Naive thymus-derived CD8-positive, alpha-beta T cell (primary cell): ENCODE data around the gene UGT1A6. TPM values are rescaled to one million over a fixed set of nuclear protein-coding genes. Genes with fewer than 3 reads are reported as not detected.
A peak's percentile ranks its signal among the peaks of the same experiment; 100 is the strongest.

Experiments used
- ATAC-seq, 2 donors: fragments of 150-1000 bp; cut with Tn5 transposase in 1 of 2; sonication (Bioruptor Pico), chemical (Tn5 transposase) in 1 of 2; 1 replicate in 1 of 2; 2 replicates in 1 of 2; pipeline ENCODE4 v1.10.0; 2021; ENCODE audit warnings: mild to moderate bottlenecking in 2 of 2, moderate library complexity in 2 of 2
- POLR2A ChIA-PET: fragments of 350-600 bp; sonication (Branson Sonifier 250); formaldehyde crosslinking; loops from one replicate; lab custom pipeline; 2021; ENCODE audit warnings: antibody characterized with exemption; lab: Charles Lee
- DNase-seq, 10 donors: peaks; one replicate each; pipeline versions ENCODE4 v3.0.0 to v3.0.0-alpha.2; 2020 to 2022
- H3K27ac Mint-ChIP-seq, 10 donors: one replicate each; pipeline ENCODE4 v1.8.0; 2020 to 2022; ENCODE audit warnings: mild to moderate bottlenecking in 10 of 10, mixed read lengths in 10 of 10, moderate library complexity in 4 of 10, inconsistent platforms in 1 of 10
- H3K27me3 Mint-ChIP-seq, 5 donors: one replicate each; pipeline ENCODE4 v1.8.0; 2021 to 2022; ENCODE audit warnings: mixed read lengths in 5 of 5
- H3K36me3 Mint-ChIP-seq, 3 donors: one replicate each; pipeline ENCODE4 v1.8.0; 2020 to 2022; ENCODE audit warnings: mixed read lengths in 3 of 3, mild to moderate bottlenecking in 2 of 3, inconsistent platforms in 1 of 3
- H3K4me1 Mint-ChIP-seq, 4 donors: one replicate each; pipeline ENCODE4 v1.8.0; 2021 to 2022; ENCODE audit warnings: mixed read lengths in 4 of 4
- H3K4me3 Mint-ChIP-seq, 10 donors: one replicate each; pipeline ENCODE4 v1.8.0; 2020 to 2022; ENCODE audit warnings: mild to moderate bottlenecking in 10 of 10, mixed read lengths in 10 of 10, moderate library complexity in 6 of 10, inconsistent platforms in 1 of 10
- H3K9me3 Mint-ChIP-seq, 9 donors: one replicate each; pipeline ENCODE4 v1.8.0; 2020 to 2022; ENCODE audit warnings: mixed read lengths in 9 of 9, mild to moderate bottlenecking in 3 of 9, inconsistent platforms in 1 of 9, moderate library complexity in 1 of 9
- polyA plus RNA-seq, 3 donors: library from polyadenylated mRNA; unstranded; fragments of 300-500 nt; fragmentation: Illumina TruSeq; gene quantifications; one replicate each; pipeline ENCODE4 v1.2.3, GENCODE V29; 2021
- total RNA-seq, 8 experiments: library from RNA in 2 of 8; stranded (reverse) in 2 of 8; gene quantifications; one replicate each; pipeline ENCODE4 v1.2.3 and lab custom pipeline; 2021 to 2026

UGT1A6 gene
- total and polyA plus RNA-seq, 5 experiments from 2014 or later, result not detected

DNA sequence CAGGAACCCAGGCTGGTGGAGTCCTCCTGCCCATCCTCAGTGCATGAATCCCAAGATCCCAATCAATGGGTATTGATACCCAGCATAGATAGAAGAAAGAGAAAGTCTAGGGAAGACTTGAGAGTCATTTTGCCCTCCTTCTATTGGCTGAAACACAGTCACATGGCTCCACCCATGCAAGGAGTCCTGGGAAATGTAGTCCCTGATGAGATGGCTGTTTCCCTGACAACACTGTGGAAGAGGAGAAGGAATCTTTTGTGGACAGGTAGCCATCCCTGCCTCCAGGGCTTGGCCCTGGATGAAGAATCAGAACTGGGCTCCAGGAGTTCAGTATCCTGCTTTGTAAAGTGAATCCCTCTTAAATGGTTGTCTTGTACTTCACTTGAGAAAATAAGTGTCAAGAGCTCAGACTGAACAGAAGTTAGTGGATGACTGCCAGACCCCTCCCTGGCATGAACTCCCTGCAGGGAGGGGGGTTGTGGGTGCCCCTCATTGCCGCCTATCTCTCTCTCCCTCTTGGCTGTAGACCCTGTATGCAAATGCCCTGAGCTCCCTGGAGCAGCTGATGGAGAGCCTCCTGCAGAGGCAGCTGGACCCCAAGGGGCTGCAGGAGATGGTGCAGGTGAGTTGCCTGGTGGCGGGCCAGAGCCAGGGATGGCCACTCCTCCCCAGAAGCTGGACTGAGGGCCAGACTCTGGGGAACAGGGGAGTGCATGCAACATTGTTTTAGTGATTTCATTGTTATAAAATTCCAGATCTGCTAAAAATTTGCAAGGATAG is 121.6 kb downstream of the UGT1A6 start:
- DNase-seq (peak in 1 of 10 donors; percentile 23), ATAC-seq (no peak)
- POLR2A ChIA-PET, result no interaction called here
- Mint-ChIP-seq H3K36me3 (no peaks in the 10 kb centered on the region), H3K4me3 (no peak overlapping the region), H3K27ac (no peak overlapping the region), H3K9me3 (no peaks in the 10 kb centered on the region), H3K27me3 (peaks cover 3 to 28% (median 13%) of the 10 kb centered on the region in 5 donors), H3K4me1 (peaks cover 0 to 7% (median 5%) of the 10 kb centered on the region in 4 donors)

DNA sequence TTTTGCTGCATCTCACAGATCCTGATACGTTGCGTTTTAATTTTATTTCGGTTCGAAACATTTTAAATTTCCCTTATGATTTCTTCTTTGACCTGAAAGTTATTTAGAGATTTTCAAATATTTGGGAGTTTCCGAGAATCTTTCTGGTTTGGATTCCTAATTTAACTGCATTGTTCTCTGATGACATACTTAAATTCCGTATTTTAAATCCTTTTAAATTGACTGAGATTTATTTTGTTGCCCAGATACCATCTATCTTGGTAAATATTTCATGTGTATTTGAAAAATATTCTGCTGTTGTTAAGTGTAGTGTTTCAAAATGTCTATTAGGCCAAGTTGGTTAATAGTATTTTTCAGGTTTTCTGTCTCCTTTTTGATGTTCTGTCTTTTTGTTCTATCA is 123.2 kb downstream of the UGT1A6 start:
- H3K36me3 Mint-ChIP-seq, result no peaks in the 10 kb centered on the region
- no peak overlapping the region for H3K27ac Mint-ChIP-seq
- ATAC-seq, result no peak
- H3K4me3 Mint-ChIP-seq, result no peak overlapping the region
- POLR2A ChIA-PET, result no interaction called here
- no peaks in the 10 kb centered on the region for H3K9me3 Mint-ChIP-seq
- DNase-seq, result no peak
- peaks cover 0 to 7% (median 5%) of the 10 kb centered on the region in 4 donors for H3K4me1 Mint-ChIP-seq
- H3K27me3 Mint-ChIP-seq, result peaks cover 0 to 18% (median 11%) of the 10 kb centered on the region in 5 donors

- ATAC-seq, result no peak
- Mint-ChIP-seq H3K27me3 (peaks cover 0 to 18% (median 11%) of the 10 kb centered on the region in 5 donors), H3K36me3 (no peaks in the 10 kb centered on the region), H3K9me3 (no peaks in the 10 kb centered on the region), H3K27ac (no peak overlapping the region), H3K4me3 (no peak overlapping the region), H3K4me1 (peaks cover 0 to 7% (median 5%) of the 10 kb centered on the region in 4 donors)
- POLR2A ChIA-PET, result no interaction called here
- no peak for DNase-seq
Measured at GRCh38 chr2:233816334-233816733, 123.6 kb downstream of the UGT1A6 start.

GRCh38 chr2:233816771-233817170 is 124.1 kb downstream of the UGT1A6 start:
- Mint-ChIP-seq H3K4me3 (no peak overlapping the region), H3K9me3 (no peaks in the 10 kb centered on the region), H3K4me1 (peaks cover 0 to 7% (median 5%) of the 10 kb centered on the region in 4 donors), H3K27ac (no peak overlapping the region), H3K27me3 (peaks cover 0 to 18% (median 11%) of the 10 kb centered on the region in 5 donors), H3K36me3 (no peaks in the 10 kb centered on the region)
- no peak for ATAC-seq
- POLR2A ChIA-PET, result no interaction called here
- DNase-seq, result no peak

DNA sequence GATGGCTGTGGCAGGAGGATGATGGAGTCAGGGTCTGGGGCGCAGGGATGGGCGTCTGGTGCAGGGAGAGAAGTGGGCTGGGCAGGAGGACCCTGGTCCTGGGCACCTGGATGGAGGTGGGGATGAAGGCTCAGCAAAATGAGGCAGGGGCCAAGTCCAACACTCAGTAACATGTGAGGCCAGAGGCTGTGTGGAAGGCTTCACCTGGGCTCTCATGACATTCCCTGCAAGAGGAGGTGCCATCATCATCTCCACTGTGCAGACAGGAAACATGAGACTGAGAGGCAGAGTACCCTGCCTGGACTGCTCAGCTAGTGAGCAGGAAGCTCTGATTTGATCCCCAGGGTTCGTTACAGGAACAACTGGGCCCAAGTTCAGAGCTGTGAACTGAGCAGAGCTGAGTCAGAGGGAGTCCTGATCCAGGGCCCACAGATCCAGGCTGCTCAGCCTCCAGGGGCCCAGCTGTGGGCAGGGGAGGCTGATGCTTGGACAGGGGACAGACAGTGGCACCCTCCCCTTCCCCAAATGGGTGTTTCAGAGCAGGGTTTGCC is 124.7 kb downstream of the UGT1A6 start:
- Mint-ChIP-seq H3K9me3 (no peaks in the 10 kb centered on the region), H3K4me1 (peaks cover 0 to 7% (median 5%) of the 10 kb centered on the region in 4 donors), H3K27me3 (peaks cover 0 to 18% (median 11%) of the 10 kb centered on the region in 5 donors), H3K4me3 (no peak overlapping the region), H3K36me3 (no peaks in the 10 kb centered on the region), H3K27ac (no peak overlapping the region)
- POLR2A ChIA-PET, result no interaction called here
- no peak for ATAC-seq
- DNase-seq, result no peak

- ATAC-seq, result no peak
- Mint-ChIP-seq H3K4me1 (peaks cover 0 to 7% (median 5%) of the 10 kb centered on the region in 4 donors), H3K36me3 (no peaks in the 10 kb centered on the region), H3K27ac (no peak overlapping the region), H3K9me3 (no peaks in the 10 kb centered on the region), H3K4me3 (no peak overlapping the region), H3K27me3 (peaks cover 0 to 18% (median 11%) of the 10 kb centered on the region in 5 donors)
- POLR2A ChIA-PET, result no interaction called here
- no peak for DNase-seq
Measured at GRCh38 chr2:233817995-233818638, 125.4 kb downstream of the UGT1A6 start.

DNA sequence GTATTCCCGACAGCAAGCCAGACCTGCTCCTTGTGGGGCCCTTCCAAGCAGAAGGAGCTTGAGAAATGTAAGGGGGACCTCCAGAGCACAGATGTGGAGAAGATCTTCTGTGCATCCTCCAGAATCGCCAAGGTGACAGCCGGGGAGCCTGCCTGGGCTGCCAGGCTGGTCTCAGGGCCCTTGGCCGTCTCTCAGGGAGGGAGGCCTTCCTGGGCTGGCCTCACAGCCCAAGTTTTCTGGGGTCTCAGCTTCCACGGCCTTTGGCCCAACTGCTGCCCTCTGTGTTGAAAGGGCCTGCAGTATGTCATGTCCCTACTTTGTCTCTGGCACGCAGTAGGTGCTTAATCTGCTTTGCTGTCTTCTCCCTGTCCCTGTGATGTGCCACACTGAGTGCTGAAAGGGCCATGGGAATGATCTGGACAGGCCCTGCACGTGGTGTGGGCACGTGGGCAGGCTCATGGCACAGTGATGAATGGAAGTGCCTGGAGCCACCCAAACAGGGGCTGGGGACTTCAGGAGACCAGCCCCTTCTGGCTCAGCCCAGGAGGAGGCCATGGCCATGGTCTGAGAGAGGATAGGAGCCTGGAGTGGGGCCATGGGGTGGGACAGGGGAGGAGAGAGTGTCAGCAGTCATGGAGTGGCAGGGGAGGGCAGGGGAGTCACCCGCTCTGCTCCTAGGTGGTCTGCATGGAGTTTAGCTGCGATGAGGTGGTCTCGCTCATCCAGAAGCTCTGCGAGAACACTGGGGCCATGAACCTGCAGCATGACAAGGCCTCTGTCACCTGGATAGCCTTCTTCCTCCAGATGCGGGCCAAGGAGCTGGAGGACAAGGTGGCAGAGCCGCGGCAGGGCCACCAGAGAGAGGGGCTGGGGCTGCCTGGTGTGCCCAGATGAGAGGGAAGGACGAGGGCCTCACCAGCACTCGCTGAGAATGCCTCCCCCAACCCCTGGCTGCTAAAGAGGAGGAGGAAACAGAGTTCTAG is 126.2 kb downstream of the UGT1A6 start:
- Mint-ChIP-seq H3K4me3 (no peak overlapping the region), H3K36me3 (no peaks in the 10 kb centered on the region), H3K4me1 (peaks cover 0 to 7% (median 5%) of the 10 kb centered on the region in 4 donors), H3K27me3 (peaks cover 0 to 18% (median 11%) of the 10 kb centered on the region in 5 donors), H3K27ac (peak overlapping the region in 1 of 10 donors; percentile 18), H3K9me3 (no peaks in the 10 kb centered on the region)
- DNase-seq, result no peak
- POLR2A ChIA-PET, result no interaction called here
- ATAC-seq, result no peak

GRCh38 chr2:233819884-233820773 is 127.4 kb downstream of the UGT1A6 start:
- DNase-seq, result peak in 2 of 10 donors; percentile 4 to 28

GRCh38 chr2:233820774-233821105 is 128.1 kb downstream of the UGT1A6 start:
- Mint-ChIP-seq H3K27ac (no peak overlapping the region), H3K9me3 (no peaks in the 10 kb centered on the region), H3K4me1 (peaks cover 0 to 7% (median 5%) of the 10 kb centered on the region in 4 donors), H3K27me3 (peaks cover 5 to 18% (median 9%) of the 10 kb centered on the region in 5 donors), H3K36me3 (no peaks in the 10 kb centered on the region), H3K4me3 (no peak overlapping the region)
- no peak for DNase-seq
- ATAC-seq, result no peak
- POLR2A ChIA-PET, result no interaction called here

More at GRCh38 chr2:233819884-233820773, 127.4 kb downstream of the UGT1A6 start:
- Mint-ChIP-seq H3K4me1 (peaks cover 0 to 7% (median 5%) of the 10 kb centered on the region in 4 donors), H3K9me3 (no peaks in the 10 kb centered on the region), H3K36me3 (no peaks in the 10 kb centered on the region), H3K27ac (peak overlapping the region in 2 of 10 donors; percentile 27 to 79), H3K27me3 (peaks cover 4 to 18% (median 11%) of the 10 kb centered on the region in 5 donors), H3K4me3 (no peak overlapping the region)
- ATAC-seq, result no peak
- POLR2A ChIA-PET, result no interaction called here

GRCh38 chr2:233821196-233821595 is 128.5 kb downstream of the UGT1A6 start:
- peaks cover 5 to 18% (median 6%) of the 10 kb centered on the region in 5 donors for H3K27me3 Mint-ChIP-seq
- POLR2A ChIA-PET, result no interaction called here

GRCh38 chr2:233821709-233822100 is 129.0 kb downstream of the UGT1A6 start:
- peaks cover 4 to 18% (median 6%) of the 10 kb centered on the region in 5 donors for H3K27me3 Mint-ChIP-seq
- H3K4me3 Mint-ChIP-seq, result no peak overlapping the region
- POLR2A ChIA-PET, result no interaction called here
- H3K4me1 Mint-ChIP-seq, result peaks cover 0 to 7% (median 5%) of the 10 kb centered on the region in 4 donors
- ATAC-seq (no peak), DNase-seq (no peak)
- peaks cover 0 to 3% (median 0%) of the 10 kb centered on the region in 9 donors for H3K9me3 Mint-ChIP-seq
- peak overlapping the region in 1 of 10 donors; percentile 62 for H3K27ac Mint-ChIP-seq
- no peaks in the 10 kb centered on the region for H3K36me3 Mint-ChIP-seq

More at GRCh38 chr2:233821196-233821595, 128.5 kb downstream of the UGT1A6 start:
- H3K4me3 Mint-ChIP-seq, result no peak overlapping the region
- H3K4me1 Mint-ChIP-seq, result peaks cover 0 to 7% (median 5%) of the 10 kb centered on the region in 4 donors
- H3K9me3 Mint-ChIP-seq, result peaks cover 0 to 2% (median 0%) of the 10 kb centered on the region in 9 donors
- ATAC-seq (no peak), DNase-seq (no peak)
- H3K36me3 Mint-ChIP-seq, result no peaks in the 10 kb centered on the region
- peak overlapping the region in 1 of 10 donors; percentile 62 for H3K27ac Mint-ChIP-seq
